ENCODE results near the gene ANKRD10.

Gene ANKRD10

DNA sequence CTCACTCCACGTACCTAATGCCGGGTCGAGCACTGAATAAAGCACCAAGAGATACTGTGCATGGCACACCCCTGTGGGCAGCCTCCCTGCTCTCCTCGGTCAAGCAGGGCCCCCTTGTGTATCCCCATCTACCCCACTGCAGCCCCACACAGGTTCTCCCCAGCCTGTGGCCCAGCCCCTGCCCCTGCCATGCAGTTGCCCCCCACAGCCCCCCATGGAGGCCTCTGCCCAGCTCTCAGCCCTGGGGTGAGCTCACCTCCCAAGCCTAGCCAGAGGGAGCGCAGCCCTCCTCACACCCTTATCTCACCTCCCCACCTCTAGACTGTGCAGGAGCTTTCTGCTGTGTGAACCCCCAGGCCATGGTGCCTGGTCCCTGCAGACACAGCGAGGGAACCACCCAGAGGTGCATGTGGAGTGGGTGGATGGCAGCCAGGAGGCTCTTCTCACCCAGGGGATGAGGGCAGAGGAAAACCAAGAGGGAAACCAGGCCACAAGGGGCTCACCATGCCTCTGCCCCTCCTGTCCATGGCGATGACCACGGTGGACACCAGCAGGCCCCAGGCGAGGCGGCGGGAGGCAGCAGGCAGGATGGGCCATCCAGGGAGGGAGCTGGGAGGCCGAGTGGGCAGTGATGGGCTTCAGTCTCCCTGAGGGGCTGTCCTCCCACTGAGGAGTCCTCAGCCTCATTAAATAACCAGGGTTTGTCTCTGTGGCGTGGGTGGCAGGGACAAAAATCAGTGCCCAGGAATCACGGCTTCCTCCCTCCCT, 83.2 kb downstream of the ANKRD10 start:
- no peak for ATAC-seq
- TF ChIP-seq ZC3H10 (CRISPR knock-in tag; IDR thresholded peaks at IDR 0.05) (no peak), SNAI2 (CRISPR knock-in tag; IDR thresholded peaks at IDR 0.05) (no peak), ZNF8 (CRISPR knock-in tag; IDR thresholded peaks at IDR 0.05) (no peak), TOX (CRISPR knock-in tag; IDR thresholded peaks at IDR 0.05; ENCODE audit: borderline replicate concordance) (no peak), ISL1 (CRISPR knock-in tag; IDR thresholded peaks at IDR 0.05) (no peak), RARB (CRISPR knock-in tag; IDR thresholded peaks at IDR 0.05) (no peak), ZFP30 (CRISPR knock-in tag; IDR thresholded peaks at IDR 0.05) (no peak), BACH2 (CRISPR knock-in tag; IDR thresholded peaks at IDR 0.05; ENCODE audit: borderline replicate concordance) (no peak), ZNF565 (CRISPR knock-in tag; conservative IDR thresholded peaks at IDR 0.05; ENCODE audit: low read depth) (no peak), CSDC2 (CRISPR knock-in tag; IDR thresholded peaks at IDR 0.05) (no peak), ZFP3 (CRISPR knock-in tag; IDR thresholded peaks at IDR 0.05) (no peak), TCF4 (CRISPR knock-in tag; IDR thresholded peaks at IDR 0.05; ENCODE audit: borderline replicate concordance) (no peak)
- TF ChIP-seq, protein P1, sequence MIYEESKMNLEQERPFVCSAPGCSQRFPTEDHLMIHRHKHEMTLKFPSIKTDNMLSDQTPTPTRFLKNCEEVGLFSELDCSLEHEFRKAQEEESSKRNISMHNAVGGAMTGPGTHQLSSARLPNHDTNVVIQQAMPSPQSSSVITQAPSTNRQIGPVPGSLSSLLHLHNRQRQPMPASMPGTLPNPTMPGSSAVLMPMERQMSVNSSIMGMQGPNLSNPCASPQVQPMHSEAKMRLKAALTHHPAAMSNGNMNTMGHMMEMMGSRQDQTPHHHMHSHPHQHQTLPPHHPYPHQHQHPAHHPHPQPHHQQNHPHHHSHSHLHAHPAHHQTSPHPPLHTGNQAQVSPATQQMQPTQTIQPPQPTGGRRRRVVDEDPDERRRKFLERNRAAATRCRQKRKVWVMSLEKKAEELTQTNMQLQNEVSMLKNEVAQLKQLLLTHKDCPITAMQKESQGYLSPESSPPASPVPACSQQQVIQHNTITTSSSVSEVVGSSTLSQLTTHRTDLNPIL (CRISPR knock-in tag; IDR thresholded peaks at IDR 0.05; ENCODE audit: low read depth), result no peak
- TF ChIP-seq, protein P2, sequence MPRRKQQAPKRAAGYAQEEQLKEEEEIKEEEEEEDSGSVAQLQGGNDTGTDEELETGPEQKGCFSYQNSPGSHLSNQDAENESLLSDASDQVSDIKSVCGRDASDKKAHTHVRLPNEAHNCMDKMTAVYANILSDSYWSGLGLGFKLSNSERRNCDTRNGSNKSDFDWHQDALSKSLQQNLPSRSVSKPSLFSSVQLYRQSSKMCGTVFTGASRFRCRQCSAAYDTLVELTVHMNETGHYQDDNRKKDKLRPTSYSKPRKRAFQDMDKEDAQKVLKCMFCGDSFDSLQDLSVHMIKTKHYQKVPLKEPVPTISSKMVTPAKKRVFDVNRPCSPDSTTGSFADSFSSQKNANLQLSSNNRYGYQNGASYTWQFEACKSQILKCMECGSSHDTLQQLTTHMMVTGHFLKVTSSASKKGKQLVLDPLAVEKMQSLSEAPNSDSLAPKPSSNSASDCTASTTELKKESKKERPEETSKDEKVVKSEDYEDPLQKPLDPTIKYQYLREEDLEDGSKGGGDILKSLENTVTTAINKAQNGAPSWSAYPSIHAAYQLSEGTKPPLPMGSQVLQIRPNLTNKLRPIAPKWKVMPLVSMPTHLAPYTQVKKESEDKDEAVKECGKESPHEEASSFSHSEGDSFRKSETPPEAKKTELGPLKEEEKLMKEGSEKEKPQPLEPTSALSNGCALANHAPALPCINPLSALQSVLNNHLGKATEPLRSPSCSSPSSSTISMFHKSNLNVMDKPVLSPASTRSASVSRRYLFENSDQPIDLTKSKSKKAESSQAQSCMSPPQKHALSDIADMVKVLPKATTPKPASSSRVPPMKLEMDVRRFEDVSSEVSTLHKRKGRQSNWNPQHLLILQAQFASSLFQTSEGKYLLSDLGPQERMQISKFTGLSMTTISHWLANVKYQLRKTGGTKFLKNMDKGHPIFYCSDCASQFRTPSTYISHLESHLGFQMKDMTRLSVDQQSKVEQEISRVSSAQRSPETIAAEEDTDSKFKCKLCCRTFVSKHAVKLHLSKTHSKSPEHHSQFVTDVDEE (CRISPR knock-in tag; IDR thresholded peaks at IDR 0.05), result no peak

DNA sequence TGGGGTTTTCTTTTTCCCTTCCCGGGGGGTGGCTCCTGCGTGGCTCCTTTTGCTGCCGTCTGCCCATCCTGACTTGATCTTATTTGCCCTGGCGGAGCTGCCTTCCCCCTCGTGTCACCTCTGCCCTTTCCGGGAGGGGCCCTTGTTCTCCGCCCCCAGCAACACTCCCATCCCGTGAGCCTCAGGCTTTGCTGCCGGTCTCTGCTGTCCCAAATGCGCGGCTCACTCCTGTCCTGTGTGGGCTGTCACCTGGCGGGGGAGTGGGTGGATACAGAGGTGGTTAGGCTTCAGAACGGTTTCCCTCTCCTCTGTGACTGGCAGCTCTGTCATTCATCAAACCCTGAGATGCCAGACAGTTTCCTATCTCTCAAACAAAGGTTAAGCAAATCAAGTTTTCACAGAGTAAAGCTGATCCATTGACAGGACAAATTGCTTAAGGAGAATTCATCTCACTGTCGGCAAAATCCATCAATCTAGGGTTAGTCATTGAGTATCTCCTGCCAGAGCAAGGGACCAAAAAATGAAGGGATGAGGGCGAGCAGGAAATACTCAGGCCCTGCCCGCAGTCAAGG, 84.0 kb downstream of the ANKRD10 start:
- no peak for ATAC-seq
- TF ChIP-seq PPARA (CRISPR knock-in tag; IDR thresholded peaks at IDR 0.05; ENCODE audit: borderline replicate concordance), result no peak
- TF ChIP-seq SNAI2 (CRISPR knock-in tag; IDR thresholded peaks at IDR 0.05), result no peak

DNA sequence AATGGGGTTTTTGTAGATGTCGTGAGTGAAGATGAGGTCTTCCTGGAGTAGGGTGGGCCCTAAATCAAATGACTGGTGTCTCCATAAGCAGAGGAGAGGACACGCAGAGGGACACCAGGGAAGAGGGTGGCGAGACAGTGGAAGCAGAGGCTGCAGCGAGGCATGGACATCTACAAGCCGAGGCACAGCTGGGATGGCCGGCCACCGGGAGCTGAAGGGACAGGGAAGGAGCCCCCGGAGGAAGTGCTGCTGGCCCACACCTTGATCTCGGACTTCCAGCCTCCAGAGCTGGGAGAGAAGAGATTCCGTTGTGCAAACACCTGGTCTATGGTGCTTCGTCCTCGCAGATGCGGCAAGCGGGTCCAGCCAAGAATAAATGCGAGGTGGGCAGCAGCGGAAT, 84.5 kb downstream of the ANKRD10 start:
- ATAC-seq, result no peak
- TF ChIP-seq, protein P3, sequence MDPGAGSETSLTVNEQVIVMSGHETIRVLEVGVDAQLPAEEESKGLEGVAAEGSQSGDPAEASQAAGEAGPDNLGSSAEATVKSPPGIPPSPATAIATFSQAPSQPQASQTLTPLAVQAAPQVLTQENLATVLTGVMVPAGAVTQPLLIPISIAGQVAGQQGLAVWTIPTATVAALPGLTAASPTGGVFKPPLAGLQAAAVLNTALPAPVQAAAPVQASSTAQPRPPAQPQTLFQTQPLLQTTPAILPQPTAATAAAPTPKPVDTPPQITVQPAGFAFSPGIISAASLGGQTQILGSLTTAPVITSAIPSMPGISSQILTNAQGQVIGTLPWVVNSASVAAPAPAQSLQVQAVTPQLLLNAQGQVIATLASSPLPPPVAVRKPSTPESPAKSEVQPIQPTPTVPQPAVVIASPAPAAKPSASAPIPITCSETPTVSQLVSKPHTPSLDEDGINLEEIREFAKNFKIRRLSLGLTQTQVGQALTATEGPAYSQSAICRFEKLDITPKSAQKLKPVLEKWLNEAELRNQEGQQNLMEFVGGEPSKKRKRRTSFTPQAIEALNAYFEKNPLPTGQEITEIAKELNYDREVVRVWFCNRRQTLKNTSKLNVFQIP (CRISPR knock-in tag; IDR thresholded peaks at IDR 0.05; ENCODE audit: borderline replicate concordance, low read depth), result no peak
- no peak for TF ChIP-seq OSR1 (CRISPR knock-in tag; IDR thresholded peaks at IDR 0.05)
- no peak for TF ChIP-seq TCF4 (CRISPR knock-in tag; IDR thresholded peaks at IDR 0.05; ENCODE audit: borderline replicate concordance)
- TF ChIP-seq ESRRG (CRISPR knock-in tag; IDR thresholded peaks at IDR 0.05), result no peak
- no peak for TF ChIP-seq ZNF565 (CRISPR knock-in tag; conservative IDR thresholded peaks at IDR 0.05; ENCODE audit: low read depth)
- no peak for TF ChIP-seq PPARA (CRISPR knock-in tag; IDR thresholded peaks at IDR 0.05; ENCODE audit: borderline replicate concordance)

DNA sequence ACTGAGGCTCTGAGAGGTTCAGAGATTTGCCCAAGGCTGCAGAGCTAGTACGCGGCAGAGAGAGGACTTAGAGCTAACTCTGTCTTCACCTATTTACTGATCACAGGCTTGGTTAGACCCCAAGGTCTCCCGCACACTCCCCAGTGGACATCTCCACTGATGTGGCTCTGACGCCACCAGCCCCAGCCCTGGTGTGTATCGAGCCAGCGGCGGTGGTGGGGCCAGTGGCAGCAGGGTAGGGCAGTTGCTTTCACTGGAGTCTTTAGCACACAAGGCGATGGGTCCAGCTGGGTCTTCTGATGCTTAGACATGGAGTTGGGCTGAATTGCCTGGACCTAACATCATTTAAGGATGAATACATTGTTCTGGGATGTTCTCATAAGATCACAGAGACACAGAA, 85.4 kb downstream of the ANKRD10 start:
- no peak for ATAC-seq
- TF ChIP-seq SNAI2 (CRISPR knock-in tag; IDR thresholded peaks at IDR 0.05) (no peak), ARNTL (CRISPR knock-in tag; IDR thresholded peaks at IDR 0.05; ENCODE audit: borderline replicate concordance, low read depth) (no peak), ZC3H10 (CRISPR knock-in tag; IDR thresholded peaks at IDR 0.05) (no peak), ZNF565 (CRISPR knock-in tag; conservative IDR thresholded peaks at IDR 0.05; ENCODE audit: low read depth) (no peak), ZFP3 (CRISPR knock-in tag; IDR thresholded peaks at IDR 0.05) (no peak), ZNF70 (CRISPR knock-in tag; IDR thresholded peaks at IDR 0.05) (no peak), RARB (CRISPR knock-in tag; IDR thresholded peaks at IDR 0.05) (no peak), ZNF8 (CRISPR knock-in tag; IDR thresholded peaks at IDR 0.05) (no peak), BACH2 (CRISPR knock-in tag; IDR thresholded peaks at IDR 0.05; ENCODE audit: borderline replicate concordance) (no peak), PPARA (CRISPR knock-in tag; IDR thresholded peaks at IDR 0.05; ENCODE audit: borderline replicate concordance) (no peak), TOX (CRISPR knock-in tag; IDR thresholded peaks at IDR 0.05; ENCODE audit: borderline replicate concordance) (no peak), OSR1 (CRISPR knock-in tag; IDR thresholded peaks at IDR 0.05) (no peak), ISL1 (CRISPR knock-in tag; IDR thresholded peaks at IDR 0.05) (no peak), ESRRG (CRISPR knock-in tag; IDR thresholded peaks at IDR 0.05) (no peak)
- TF ChIP-seq, protein P1 (CRISPR knock-in tag; IDR thresholded peaks at IDR 0.05; ENCODE audit: low read depth), result no peak
- TF ChIP-seq, protein P3 (CRISPR knock-in tag; IDR thresholded peaks at IDR 0.05; ENCODE audit: borderline replicate concordance, low read depth), result no peak
- TF ChIP-seq, protein P4, sequence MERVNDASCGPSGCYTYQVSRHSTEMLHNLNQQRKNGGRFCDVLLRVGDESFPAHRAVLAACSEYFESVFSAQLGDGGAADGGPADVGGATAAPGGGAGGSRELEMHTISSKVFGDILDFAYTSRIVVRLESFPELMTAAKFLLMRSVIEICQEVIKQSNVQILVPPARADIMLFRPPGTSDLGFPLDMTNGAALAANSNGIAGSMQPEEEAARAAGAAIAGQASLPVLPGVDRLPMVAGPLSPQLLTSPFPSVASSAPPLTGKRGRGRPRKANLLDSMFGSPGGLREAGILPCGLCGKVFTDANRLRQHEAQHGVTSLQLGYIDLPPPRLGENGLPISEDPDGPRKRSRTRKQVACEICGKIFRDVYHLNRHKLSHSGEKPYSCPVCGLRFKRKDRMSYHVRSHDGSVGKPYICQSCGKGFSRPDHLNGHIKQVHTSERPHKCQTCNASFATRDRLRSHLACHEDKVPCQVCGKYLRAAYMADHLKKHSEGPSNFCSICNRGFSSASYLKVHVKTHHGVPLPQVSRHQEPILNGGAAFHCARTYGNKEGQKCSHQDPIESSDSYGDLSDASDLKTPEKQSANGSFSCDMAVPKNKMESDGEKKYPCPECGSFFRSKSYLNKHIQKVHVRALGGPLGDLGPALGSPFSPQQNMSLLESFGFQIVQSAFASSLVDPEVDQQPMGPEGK (CRISPR knock-in tag; IDR thresholded peaks at IDR 0.05; ENCODE audit: borderline replicate concordance), result no peak

Measured in SK-N-SH treated with all-trans-retinoic acid at 6 μM for 48 hours (cell line).